Measurements from ENCODE around the gene DCAF8L2.

DNA sequence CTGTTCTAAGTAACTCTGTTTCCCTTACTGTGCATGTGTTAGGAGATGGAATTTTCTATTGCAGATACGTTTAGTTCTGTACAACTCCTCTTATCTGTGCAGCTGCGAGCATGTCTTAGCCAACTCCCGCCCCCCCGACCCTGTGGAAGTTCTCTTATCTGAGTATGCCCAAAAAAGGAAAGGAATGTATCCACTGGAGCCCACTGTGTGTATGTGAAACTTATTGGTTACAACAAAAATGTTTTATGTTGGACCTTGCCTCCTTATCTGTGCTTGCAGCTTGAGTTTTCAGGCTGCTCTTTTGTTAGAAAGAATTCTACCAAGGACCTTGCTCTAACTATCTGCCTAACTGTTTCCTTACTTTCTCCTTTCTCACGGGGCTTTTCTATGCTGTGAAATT lies 24.2 kb upstream of the DCAF8L2 start:
- TF ChIP-seq TAF1 (IDR thresholded peaks at IDR 0.05; ENCODE audit: low read depth) (no peak), RAD21 (IDR thresholded peaks at IDR 0.05; ENCODE audit: low read depth) (no peak), CEBPB (IDR thresholded peaks at IDR 0.05) (no peak), TCF12 (IDR thresholded peaks at IDR 0.05; ENCODE audit: low read depth) (no peak), EP300 (IDR thresholded peaks at IDR 0.05; ENCODE audit: borderline replicate concordance) (no peak), NFIC (IDR thresholded peaks at IDR 0.05) (no peak), CREB1 (IDR thresholded peaks at IDR 0.05; ENCODE audit: low read depth) (no peak), YY1 (IDR thresholded peaks at IDR 0.05; ENCODE audit: low read depth) (no peak)
- TF ChIP-seq, protein P1, sequence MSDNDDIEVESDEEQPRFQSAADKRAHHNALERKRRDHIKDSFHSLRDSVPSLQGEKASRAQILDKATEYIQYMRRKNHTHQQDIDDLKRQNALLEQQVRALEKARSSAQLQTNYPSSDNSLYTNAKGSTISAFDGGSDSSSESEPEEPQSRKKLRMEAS (IDR thresholded peaks at IDR 0.05), result no peak
- TF ChIP-seq, protein P2, sequence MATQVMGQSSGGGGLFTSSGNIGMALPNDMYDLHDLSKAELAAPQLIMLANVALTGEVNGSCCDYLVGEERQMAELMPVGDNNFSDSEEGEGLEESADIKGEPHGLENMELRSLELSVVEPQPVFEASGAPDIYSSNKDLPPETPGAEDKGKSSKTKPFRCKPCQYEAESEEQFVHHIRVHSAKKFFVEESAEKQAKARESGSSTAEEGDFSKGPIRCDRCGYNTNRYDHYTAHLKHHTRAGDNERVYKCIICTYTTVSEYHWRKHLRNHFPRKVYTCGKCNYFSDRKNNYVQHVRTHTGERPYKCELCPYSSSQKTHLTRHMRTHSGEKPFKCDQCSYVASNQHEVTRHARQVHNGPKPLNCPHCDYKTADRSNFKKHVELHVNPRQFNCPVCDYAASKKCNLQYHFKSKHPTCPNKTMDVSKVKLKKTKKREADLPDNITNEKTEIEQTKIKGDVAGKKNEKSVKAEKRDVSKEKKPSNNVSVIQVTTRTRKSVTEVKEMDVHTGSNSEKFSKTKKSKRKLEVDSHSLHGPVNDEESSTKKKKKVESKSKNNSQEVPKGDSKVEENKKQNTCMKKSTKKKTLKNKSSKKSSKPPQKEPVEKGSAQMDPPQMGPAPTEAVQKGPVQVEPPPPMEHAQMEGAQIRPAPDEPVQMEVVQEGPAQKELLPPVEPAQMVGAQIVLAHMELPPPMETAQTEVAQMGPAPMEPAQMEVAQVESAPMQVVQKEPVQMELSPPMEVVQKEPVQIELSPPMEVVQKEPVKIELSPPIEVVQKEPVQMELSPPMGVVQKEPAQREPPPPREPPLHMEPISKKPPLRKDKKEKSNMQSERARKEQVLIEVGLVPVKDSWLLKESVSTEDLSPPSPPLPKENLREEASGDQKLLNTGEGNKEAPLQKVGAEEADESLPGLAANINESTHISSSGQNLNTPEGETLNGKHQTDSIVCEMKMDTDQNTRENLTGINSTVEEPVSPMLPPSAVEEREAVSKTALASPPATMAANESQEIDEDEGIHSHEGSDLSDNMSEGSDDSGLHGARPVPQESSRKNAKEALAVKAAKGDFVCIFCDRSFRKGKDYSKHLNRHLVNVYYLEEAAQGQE (IDR thresholded peaks at IDR 0.05; ENCODE audit: low read depth), result no peak

Measured in Ishikawa (cell line).